CD14-positive monocyte (primary cell): ENCODE data around the gene CNFN. TPM values are rescaled to one million over a fixed set of nuclear protein-coding genes. Genes with fewer than 3 reads are reported as not detected.

Experiments used
- DNase-seq, 3 donors: peaks; one replicate each; pipeline ENCODE4 v3.0.0-alpha.2; 2011 to 2022
- H2AFZ ChIP-seq: 2 replicates; pipeline ENCODE4 v1.6.0; 2012; ENCODE audit warnings: mild to moderate bottlenecking, low read depth, low read length, inconsistent platforms; ENCODE audit not compliant: insufficient read depth, poor library complexity, severe bottlenecking
- H3K27ac ChIP-seq, 2 donors: 1 replicate in 1 of 2; 2 replicates in 1 of 2; pipeline ENCODE4 v1.5.1; 2012 to 2013; ENCODE audit warnings: low read length in 2 of 2, control low read depth in 1 of 2, inconsistent platforms in 1 of 2, low read depth in 1 of 2, mild to moderate bottlenecking in 1 of 2
- H3K27me3 ChIP-seq, 2 donors: one replicate each; pipeline versions ENCODE4 v1.6.0 to v1.6.1; 2011 to 2013; ENCODE audit warnings: low read length in 2 of 2; ENCODE audit not compliant: control insufficient read depth in 2 of 2, insufficient read depth in 2 of 2
- H3K36me3 ChIP-seq, 2 donors: replicated peaks in 1 of 2; 1 replicate in 1 of 2; 2 replicates in 1 of 2; pipeline versions ENCODE4 v1.5.1 to v1.6.1; 2012 to 2013; ENCODE audit warnings: low read length in 2 of 2, control low read depth in 1 of 2, inconsistent platforms in 1 of 2, mild to moderate bottlenecking in 1 of 2; ENCODE audit not compliant: insufficient read depth in 2 of 2, control insufficient read depth in 1 of 2
- H3K4me1 ChIP-seq, 2 donors: 1 replicate in 1 of 2; 2 replicates in 1 of 2; pipeline versions ENCODE4 v1.5.1 to v1.6.1; 2012 to 2013; ENCODE audit warnings: low read length in 2 of 2, control low read depth in 1 of 2, inconsistent platforms in 1 of 2, mild to moderate bottlenecking in 1 of 2, moderate library complexity in 1 of 2; ENCODE audit not compliant: insufficient read depth in 2 of 2, control insufficient read depth in 1 of 2
- H3K4me2 ChIP-seq: replicated peaks from 2 replicates; pipeline ENCODE3; 2012; ENCODE audit warnings: low read length, moderate library complexity, mild to moderate bottlenecking; ENCODE audit not compliant: poor library complexity, severe bottlenecking; ENCODE audit errors: extremely low read depth
- H3K4me3 ChIP-seq, 3 experiments: fragments of 200-600 bp in 1 of 3; sonication (generic) in 1 of 3; replicated peaks in 1 of 3; 1 replicate in 2 of 3; 2 replicates in 1 of 3; pipeline ENCODE4 v1.5.1; 2011 to 2013; ENCODE audit warnings: low read length in 3 of 3, mild to moderate bottlenecking in 3 of 3, control low read depth in 2 of 3, low read depth in 2 of 3, inconsistent platforms in 1 of 3, moderate library complexity in 1 of 3
- H3K79me2 ChIP-seq: 2 replicates; pipeline ENCODE4 v1.6.0; 2012; ENCODE audit warnings: mild to moderate bottlenecking, control low read depth, inconsistent platforms, low read length, moderate library complexity; ENCODE audit not compliant: insufficient read depth
- H3K9ac ChIP-seq: 2 replicates; pipeline ENCODE4 v1.6.0; 2017; ENCODE audit warnings: low read length, mild to moderate bottlenecking; ENCODE audit not compliant: insufficient read depth, poor library complexity, severe bottlenecking
- H3K9me3 ChIP-seq, 2 donors: replicated peaks in 1 of 2; 1 replicate in 1 of 2; 2 replicates in 1 of 2; pipeline versions ENCODE4 v1.5.1 to v1.6.1; 2012 to 2013; ENCODE audit warnings: low read length in 2 of 2, control low read depth in 1 of 2; ENCODE audit not compliant: control insufficient read depth in 1 of 2, insufficient read depth in 1 of 2
- H4K20me1 ChIP-seq: 2 replicates; pipeline ENCODE4 v1.6.0; 2012; ENCODE audit warnings: mild to moderate bottlenecking, low read length, control low read depth, moderate library complexity; ENCODE audit not compliant: insufficient read depth
- H3K27ac Mint-ChIP-seq, 7 donors: one replicate each; pipeline ENCODE4 v1.8.0; 2020; ENCODE audit warnings: mild to moderate bottlenecking in 7 of 7, mixed read lengths in 7 of 7, moderate library complexity in 6 of 7, inconsistent platforms in 2 of 7
- H3K27me3 Mint-ChIP-seq, 3 donors: one replicate each; pipeline ENCODE4 v1.8.0; 2021 to 2022; ENCODE audit warnings: low read depth in 3 of 3, mild to moderate bottlenecking in 3 of 3, mixed read lengths in 3 of 3, moderate library complexity in 3 of 3, inconsistent platforms in 1 of 3
- H3K36me3 Mint-ChIP-seq, 2 donors: one replicate each; pipeline ENCODE4 v1.8.0; 2020; ENCODE audit warnings: mixed read lengths in 2 of 2, inconsistent platforms in 1 of 2, mild to moderate bottlenecking in 1 of 2
- H3K4me1 Mint-ChIP-seq: one replicate; pipeline ENCODE4 v1.8.0; 2020; ENCODE audit warnings: mild to moderate bottlenecking, mixed read lengths
- H3K4me3 Mint-ChIP-seq, 2 donors: one replicate each; pipeline ENCODE4 v1.8.0; 2020; ENCODE audit warnings: mild to moderate bottlenecking in 2 of 2, mixed read lengths in 2 of 2, moderate library complexity in 1 of 2
- H3K9me3 Mint-ChIP-seq, 7 donors: one replicate each; pipeline ENCODE4 v1.8.0; 2020 to 2022; ENCODE audit warnings: mixed read lengths in 7 of 7, mild to moderate bottlenecking in 6 of 7, moderate library complexity in 6 of 7, inconsistent platforms in 2 of 7
- WGBS: methylation state at CpG from one replicate; pipeline ENCODE4 v1.1.5; 2013; ENCODE audit warnings: missing lambda C conversion rate; ENCODE audit not compliant: insufficient coverage; 5-methylcytosine and 5-hydroxymethylcytosine counted together
- intact Hi-C, 2 donors: fragments of 100-400 bp; cut with micrococcal nuclease; formaldehyde crosslinking; loops; one replicate each; pipeline versions ENCODE4 v1.15.0 to v1.15.1; 2023
- polyA plus RNA-seq, 3 donors: library from polyadenylated mRNA; depleted of rRNA in 1 of 3; unstranded in 2 of 3; stranded (reverse) in 1 of 3; fragments of 300-500 nt in 2 of 3; fragments of >200 nt in 1 of 3; fragmentation: Illumina TruSeq in 2 of 3; gene quantifications; 1 replicate in 2 of 3; 2 replicates in 1 of 3; pipeline ENCODE4 v1.2.3, GENCODE V29; 2012 to 2021
- TF ChIP-seq, protein P1 (sequence below): fragments of 200-600 bp; IDR thresholded peaks from one replicate; pipeline ENCODE4 v1.8.0; 2022; ENCODE audit warnings: antibody characterized with exemption, mild to moderate bottlenecking

Gene CNFN
- polyA plus RNA-seq, 3 donors, result 0.64 to 6.4 (median 3.4) TPM

DNA sequence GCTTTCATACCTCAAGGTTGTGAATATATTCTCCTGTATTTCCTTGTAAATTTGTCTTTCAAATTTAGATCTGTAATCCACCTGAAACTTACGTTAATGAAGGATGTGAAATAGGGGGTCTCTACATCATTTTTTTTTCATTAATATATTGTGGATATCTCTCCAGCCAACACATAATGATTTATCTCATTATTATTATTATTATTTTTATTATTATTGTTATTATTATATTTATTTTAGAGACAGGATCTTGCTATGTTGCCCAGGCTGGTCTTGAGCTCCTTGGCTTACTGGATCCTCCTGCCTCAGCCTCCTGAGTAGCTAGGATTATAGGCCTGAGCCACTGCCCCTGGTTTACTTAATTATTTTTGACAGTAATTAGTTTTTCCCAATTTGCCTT is 41.4 kb upstream of the CNFN start:
- Histone ChIP-seq H3K9me3 (no peaks in the 10 kb centered on the region), H3K4me3 (no peak overlapping the region), H3K36me3 (no peaks in the 10 kb centered on the region), H2AFZ (no peak overlapping the region), H3K27ac (no peak overlapping the region), H4K20me1 (no peaks in the 10 kb centered on the region), H3K79me2 (no peaks in the 10 kb centered on the region), H3K9ac (no peak overlapping the region), H3K4me1 (no peaks in the 10 kb centered on the region), H3K27me3 (no peaks in the 10 kb centered on the region), H3K4me2 (no peak overlapping the region)
- Mint-ChIP-seq H3K36me3 (no peaks in the 10 kb centered on the region), H3K27me3 (peaks cover 0 to 17% (median 9%) of the 10 kb centered on the region in 3 donors), H3K4me3 (no peak overlapping the region), H3K4me1 (peaks cover 3% of the 10 kb centered on the region), H3K9me3 (no peaks in the 10 kb centered on the region), H3K27ac (no peak overlapping the region)
- intact Hi-C loops, result no loop called here
- WGBS, result no CpG with 5 or more reads among the region's 1 CpG
- TF ChIP-seq, protein P1, sequence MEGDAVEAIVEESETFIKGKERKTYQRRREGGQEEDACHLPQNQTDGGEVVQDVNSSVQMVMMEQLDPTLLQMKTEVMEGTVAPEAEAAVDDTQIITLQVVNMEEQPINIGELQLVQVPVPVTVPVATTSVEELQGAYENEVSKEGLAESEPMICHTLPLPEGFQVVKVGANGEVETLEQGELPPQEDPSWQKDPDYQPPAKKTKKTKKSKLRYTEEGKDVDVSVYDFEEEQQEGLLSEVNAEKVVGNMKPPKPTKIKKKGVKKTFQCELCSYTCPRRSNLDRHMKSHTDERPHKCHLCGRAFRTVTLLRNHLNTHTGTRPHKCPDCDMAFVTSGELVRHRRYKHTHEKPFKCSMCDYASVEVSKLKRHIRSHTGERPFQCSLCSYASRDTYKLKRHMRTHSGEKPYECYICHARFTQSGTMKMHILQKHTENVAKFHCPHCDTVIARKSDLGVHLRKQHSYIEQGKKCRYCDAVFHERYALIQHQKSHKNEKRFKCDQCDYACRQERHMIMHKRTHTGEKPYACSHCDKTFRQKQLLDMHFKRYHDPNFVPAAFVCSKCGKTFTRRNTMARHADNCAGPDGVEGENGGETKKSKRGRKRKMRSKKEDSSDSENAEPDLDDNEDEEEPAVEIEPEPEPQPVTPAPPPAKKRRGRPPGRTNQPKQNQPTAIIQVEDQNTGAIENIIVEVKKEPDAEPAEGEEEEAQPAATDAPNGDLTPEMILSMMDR, result no peak
- DNase-seq, result no peak

DNA sequence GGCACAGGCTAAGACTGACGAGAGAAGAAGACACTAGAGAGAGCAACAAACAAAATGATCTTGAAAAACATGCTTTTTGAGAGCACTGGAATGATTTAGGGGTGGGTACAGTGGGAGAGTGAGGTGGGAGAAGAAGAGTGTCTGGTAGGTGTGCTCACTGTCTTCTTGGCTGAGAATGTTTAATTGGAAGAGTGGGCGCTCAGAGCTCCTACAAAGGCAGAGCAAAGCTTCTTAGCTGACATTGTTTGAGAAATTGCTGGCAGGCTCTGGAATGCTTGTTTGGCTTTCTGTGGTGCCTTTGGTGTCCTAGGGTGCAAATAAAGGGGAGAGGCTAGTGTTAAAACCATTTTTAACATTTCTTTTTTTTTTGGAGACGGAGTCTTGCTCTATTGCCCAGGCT is 38.6 kb upstream of the CNFN start:
- H3K79me2 ChIP-seq, result no peaks in the 10 kb centered on the region
- no peak overlapping the region for H3K4me3 ChIP-seq
- Mint-ChIP-seq H3K9me3 (peaks cover 0 to 10% (median 4%) of the 10 kb centered on the region in 7 donors), H3K27me3 (peaks cover 18 to 32% (median 30%) of the 10 kb centered on the region in 3 donors), H3K27ac (no peak overlapping the region), H3K4me3 (no peak overlapping the region), H3K4me1 (peaks cover 11% of the 10 kb centered on the region), H3K36me3 (peaks cover 0 to 2% of the 10 kb centered on the region in 2 donors)
- peaks cover 5 to 6% of the 10 kb centered on the region in 2 donors for H3K4me1 ChIP-seq
- no peaks in the 10 kb centered on the region for H3K36me3 ChIP-seq
- H3K4me2 ChIP-seq, result no peak overlapping the region
- no peak overlapping the region for H2AFZ ChIP-seq
- DNase-seq, result no peak
- H3K9me3 ChIP-seq, result no peaks in the 10 kb centered on the region
- WGBS, result 91% methylated on average over 2 of the region's 3 CpGs
- no peak overlapping the region for H3K27ac ChIP-seq
- TF ChIP-seq, protein P1, result no peak
- H3K9ac ChIP-seq, result no peak overlapping the region
- intact Hi-C loops, result no loop called here
- H4K20me1 ChIP-seq, result no peaks in the 10 kb centered on the region
- H3K27me3 ChIP-seq, result peaks cover 0 to 16% of the 10 kb centered on the region in 2 donors
